Calu3 (cell line): ENCODE data around the gene RNMT. TPM values are rescaled to one million over a fixed set of nuclear protein-coding genes. Genes with fewer than 3 reads are reported as not detected.

Source experiments
- BruUV-seq: library from RNA; stranded (reverse); fragments of 400-500 nt; replicated peaks from 2 replicates; lab custom pipeline; 2021; lab: Mats Ljungman, UMichigan
- CTCF ChIA-PET: fragments of 300-600 bp; sonication (Branson Sonifier 250); formaldehyde crosslinking; loops from one replicate; lab custom pipeline; 2022; ENCODE audit warnings: antibody characterized with exemption; lab: Charles Lee
- DNase-seq: peaks from one replicate; pipeline ENCODE4 v3.0.0; 2022
- H3K27ac Mint-ChIP-seq: one replicate; pipeline ENCODE4 v1.8.0; 2022; ENCODE audit warnings: mixed read lengths; ENCODE audit not compliant: unreplicated experiment
- H3K27me3 Mint-ChIP-seq: one replicate; pipeline ENCODE4 v1.8.0; 2022; ENCODE audit warnings: mixed read lengths; ENCODE audit not compliant: unreplicated experiment
- H3K36me3 Mint-ChIP-seq: one replicate; pipeline ENCODE4 v1.8.0; 2022; ENCODE audit warnings: mild to moderate bottlenecking, moderate library complexity, mixed read lengths; ENCODE audit not compliant: insufficient read depth, unreplicated experiment
- H3K4me1 Mint-ChIP-seq: one replicate; pipeline ENCODE4 v1.8.0; 2022; ENCODE audit warnings: mild to moderate bottlenecking, low read depth, mixed read lengths; ENCODE audit not compliant: unreplicated experiment
- H3K4me3 Mint-ChIP-seq: one replicate; pipeline ENCODE4 v1.8.0; 2022; ENCODE audit warnings: mild to moderate bottlenecking, low read depth, moderate library complexity, mixed read lengths; ENCODE audit not compliant: unreplicated experiment
- H3K9me3 Mint-ChIP-seq: one replicate; pipeline ENCODE4 v1.8.0; 2022; ENCODE audit warnings: low read depth, mixed read lengths; ENCODE audit not compliant: unreplicated experiment
- intact Hi-C: fragments of 100-400 bp; cut with micrococcal nuclease; formaldehyde crosslinking; loops from one replicate; pipeline ENCODE4 v1.10.0; 2022; ENCODE audit not compliant: unreplicated experiment
- total RNA-seq: library from RNA; stranded (reverse); gene quantifications from 2 replicates; pipeline ENCODE4 v1.2.3, GENCODE V29; 2022
- TF ChIP-seq, protein P1 (sequence below): fragments of 200-600 bp; IDR thresholded peaks from one replicate; pipeline ENCODE4 v1.8.0; 2022; ENCODE audit warnings: antibody characterized with exemption; ENCODE audit not compliant: unreplicated experiment

RNMT gene
- total RNA-seq, 1 experiment from 2014 or later: 42.9 TPM

DNA sequence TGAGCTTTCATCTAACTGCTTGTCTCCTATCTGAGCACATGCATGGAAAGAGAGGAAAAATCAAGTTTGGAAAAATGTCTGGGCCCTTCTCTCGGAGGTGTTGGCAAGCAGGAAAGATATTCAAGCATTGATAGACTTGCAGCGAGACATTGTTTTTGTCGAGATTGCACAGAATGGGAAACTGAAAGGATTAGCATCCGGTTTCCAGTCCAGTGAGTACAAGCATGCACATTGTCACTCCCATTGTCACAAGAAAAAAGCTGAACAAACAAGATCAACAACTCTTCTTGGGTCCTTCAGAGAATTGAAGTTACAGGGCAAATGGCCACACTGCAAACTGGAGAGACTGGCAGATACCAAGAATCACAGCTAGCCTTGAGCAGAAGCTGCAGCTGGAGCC, 77.8 kb downstream of the RNMT start:
- Mint-ChIP-seq H3K27me3 (no peaks in the 10 kb centered on the region), H3K4me1 (peaks cover 36% of the 10 kb centered on the region), H3K36me3 (peaks cover 16% of the 10 kb centered on the region), H3K4me3 (no peak overlapping the region), H3K9me3 (peaks cover 7% of the 10 kb centered on the region), H3K27ac (no peak overlapping the region)
- no TSS peak for BruUV-seq
- intact Hi-C loops: loop anchor here (5.0 kb wide), 1 partner anchor 667 kb away; no protein-coding TSS in a partner anchor
- CTCF ChIA-PET: no interaction called here
- TF ChIP-seq, protein P1, sequence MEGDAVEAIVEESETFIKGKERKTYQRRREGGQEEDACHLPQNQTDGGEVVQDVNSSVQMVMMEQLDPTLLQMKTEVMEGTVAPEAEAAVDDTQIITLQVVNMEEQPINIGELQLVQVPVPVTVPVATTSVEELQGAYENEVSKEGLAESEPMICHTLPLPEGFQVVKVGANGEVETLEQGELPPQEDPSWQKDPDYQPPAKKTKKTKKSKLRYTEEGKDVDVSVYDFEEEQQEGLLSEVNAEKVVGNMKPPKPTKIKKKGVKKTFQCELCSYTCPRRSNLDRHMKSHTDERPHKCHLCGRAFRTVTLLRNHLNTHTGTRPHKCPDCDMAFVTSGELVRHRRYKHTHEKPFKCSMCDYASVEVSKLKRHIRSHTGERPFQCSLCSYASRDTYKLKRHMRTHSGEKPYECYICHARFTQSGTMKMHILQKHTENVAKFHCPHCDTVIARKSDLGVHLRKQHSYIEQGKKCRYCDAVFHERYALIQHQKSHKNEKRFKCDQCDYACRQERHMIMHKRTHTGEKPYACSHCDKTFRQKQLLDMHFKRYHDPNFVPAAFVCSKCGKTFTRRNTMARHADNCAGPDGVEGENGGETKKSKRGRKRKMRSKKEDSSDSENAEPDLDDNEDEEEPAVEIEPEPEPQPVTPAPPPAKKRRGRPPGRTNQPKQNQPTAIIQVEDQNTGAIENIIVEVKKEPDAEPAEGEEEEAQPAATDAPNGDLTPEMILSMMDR: no peak
- DNase-seq: no peak

DNA sequence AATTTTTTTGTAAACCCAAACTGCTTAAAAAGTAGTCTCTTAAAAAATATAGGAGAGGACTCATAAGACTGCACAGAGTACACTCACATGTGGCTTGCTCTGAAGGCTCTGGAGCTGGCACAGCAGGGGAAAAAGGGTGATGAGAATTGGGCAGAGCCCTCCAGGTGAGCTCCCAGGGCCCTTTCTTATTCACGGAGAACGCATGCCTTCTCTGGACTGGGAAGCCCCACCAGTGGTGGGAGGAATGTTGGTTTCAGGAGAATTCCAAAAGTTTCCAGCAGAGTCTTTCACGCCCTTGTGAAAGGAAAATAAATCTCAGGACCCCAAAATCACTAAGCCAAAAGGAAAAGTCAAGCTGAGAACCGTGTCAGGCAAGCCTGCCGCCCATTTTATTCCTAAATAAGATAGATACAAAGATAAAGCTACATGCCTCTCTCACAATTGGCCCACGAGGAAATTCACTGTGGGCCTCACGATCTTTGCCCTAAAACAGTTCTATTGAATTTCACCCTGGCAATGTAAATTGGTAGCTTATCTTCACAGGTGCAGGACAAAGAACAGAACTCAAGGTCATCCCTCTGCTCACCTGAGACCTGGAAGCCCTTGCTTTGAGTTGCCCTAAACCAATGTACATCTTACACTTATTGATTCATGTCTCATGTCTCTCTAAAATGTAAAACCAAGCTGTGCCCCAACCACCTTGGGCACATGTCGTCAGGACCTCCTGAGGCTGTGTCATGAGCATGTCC, 82.0 kb downstream of the RNMT start:
- H3K4me1 Mint-ChIP-seq: peaks cover 44% of the 10 kb centered on the region
- peaks cover 7% of the 10 kb centered on the region for H3K9me3 Mint-ChIP-seq
- DNase-seq: no peak
- H3K36me3 Mint-ChIP-seq: peaks cover 12% of the 10 kb centered on the region
- CTCF ChIA-PET: interaction anchor here (0.5 to 1.2 kb wide), 2 partner anchors 11 to 370 kb away, joined by 3 to 5 read pairs; no protein-coding TSS in a partner anchor
- H3K27ac Mint-ChIP-seq: peak overlapping the region; percentile 75
- no TSS peak for BruUV-seq
- no peak overlapping the region for H3K4me3 Mint-ChIP-seq
- TF ChIP-seq, protein P1: no peak
- intact Hi-C loops: no loop called here
- H3K27me3 Mint-ChIP-seq: no peaks in the 10 kb centered on the region

DNA sequence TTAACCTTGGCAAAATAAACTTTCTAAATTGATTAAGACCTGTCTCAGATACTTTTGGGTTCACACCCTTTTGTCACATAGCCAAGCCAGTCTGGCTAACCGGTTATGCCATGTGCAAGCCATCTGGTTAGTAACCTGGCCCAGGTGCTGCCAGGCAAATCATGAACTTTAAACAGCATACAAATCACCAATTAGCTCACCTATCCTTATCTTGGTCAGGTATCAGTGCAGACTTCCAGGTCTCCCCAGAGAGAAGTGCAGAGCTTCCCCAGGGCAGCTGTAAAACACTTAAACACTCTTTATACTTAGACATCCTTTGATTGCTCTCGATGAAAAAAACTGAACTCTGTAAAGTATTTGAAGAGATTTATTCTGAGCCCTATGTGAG, 82.6 kb downstream of the RNMT start:
- Mint-ChIP-seq H3K4me3 (no peak overlapping the region), H3K27ac (peak overlapping the region; percentile 75), H3K9me3 (peaks cover 7% of the 10 kb centered on the region), H3K4me1 (peaks cover 47% of the 10 kb centered on the region), H3K36me3 (peaks cover 12% of the 10 kb centered on the region), H3K27me3 (no peaks in the 10 kb centered on the region)
- BruUV-seq: no TSS peak
- CTCF ChIA-PET: interaction anchor here (1.2 kb wide), 1 partner anchor 11 kb away, joined by 3 read pairs; no protein-coding TSS in a partner anchor
- TF ChIP-seq, protein P1: no peak
- DNase-seq: peak; percentile 70
- intact Hi-C loops: no loop called here

DNA sequence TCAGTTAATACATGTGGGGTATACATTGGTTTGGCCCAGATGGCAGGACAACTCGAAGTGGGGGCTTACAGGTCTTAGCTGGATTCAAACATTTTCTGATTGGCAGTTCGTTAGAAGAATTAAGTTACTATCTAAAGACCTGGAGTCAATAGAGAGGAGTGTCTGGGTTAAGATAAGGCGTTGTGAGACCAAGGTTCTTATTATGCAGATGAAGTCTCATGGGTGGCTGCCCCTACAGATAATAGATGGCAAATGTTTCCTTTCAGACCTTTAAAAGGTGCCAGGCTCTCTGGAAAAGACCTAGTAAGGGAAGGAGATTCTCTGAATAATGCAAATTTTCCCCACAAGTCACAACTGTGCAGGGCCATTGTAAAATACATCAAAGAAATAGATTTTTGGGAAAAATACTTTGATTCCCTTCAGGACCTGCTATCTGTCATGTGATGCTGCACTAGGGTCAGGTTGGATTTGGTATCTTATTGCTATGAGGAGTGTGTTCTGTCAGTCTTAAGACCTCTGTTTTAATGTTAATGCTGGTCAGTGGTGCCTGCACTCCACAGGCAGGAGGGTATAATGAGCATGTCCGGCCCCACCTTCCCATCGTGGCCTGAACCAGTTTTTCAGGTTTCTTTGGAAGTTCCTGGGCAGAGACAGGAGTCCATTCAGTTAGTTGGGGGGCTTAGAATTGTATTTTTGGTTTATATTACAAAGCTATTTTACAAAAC, 83.2 kb downstream of the RNMT start:
- Mint-ChIP-seq H3K4me3 (no peak overlapping the region), H3K36me3 (peaks cover 12% of the 10 kb centered on the region), H3K27ac (peak overlapping the region; percentile 75), H3K27me3 (no peaks in the 10 kb centered on the region), H3K4me1 (peaks cover 47% of the 10 kb centered on the region), H3K9me3 (peaks cover 7% of the 10 kb centered on the region)
- intact Hi-C loops: no loop called here
- BruUV-seq: no TSS peak
- TF ChIP-seq, protein P1: no peak
- CTCF ChIA-PET: interaction anchor here (1.2 kb wide), 1 partner anchor 12 kb away, joined by 3 read pairs; no protein-coding TSS in a partner anchor
- DNase-seq: peak; percentile 39
